Osteoblast (primary cell): ENCODE results near the gene PPP2R5A. TPM values are rescaled to one million over a fixed set of nuclear protein-coding genes. Genes with fewer than 3 reads are reported as not detected.

Experiments used
- DNase-seq: peaks from one replicate; pipeline ENCODE4 v3.0.0; 2011; ENCODE audit warnings: low spot score, mixed read lengths; ENCODE audit not compliant: insufficient read length; ENCODE audit errors: missing footprints
- H2AFZ ChIP-seq: 2 replicates; pipeline ENCODE4 v1.6.0; 2011; ENCODE audit warnings: mild to moderate bottlenecking, low read length
- H3K27ac ChIP-seq: 2 replicates; pipeline ENCODE4 v1.5.1; 2011; ENCODE audit warnings: mild to moderate bottlenecking, low read depth, low read length, moderate library complexity
- H3K27me3 ChIP-seq: 2 replicates; pipeline ENCODE4 v1.6.0; 2012; ENCODE audit warnings: mild to moderate bottlenecking, control low read depth, inconsistent platforms, low read length, moderate library complexity; ENCODE audit not compliant: insufficient read depth
- H3K36me3 ChIP-seq: 2 replicates; pipeline ENCODE4 v1.5.1; 2011; ENCODE audit warnings: mild to moderate bottlenecking, low read length, control low read depth, moderate library complexity; ENCODE audit not compliant: insufficient read depth
- H3K4me1 ChIP-seq: 2 replicates; pipeline ENCODE4 v1.5.1; 2011; ENCODE audit warnings: mild to moderate bottlenecking, low read length, control low read depth, moderate library complexity; ENCODE audit not compliant: insufficient read depth
- H3K4me2 ChIP-seq: 2 replicates; pipeline ENCODE4 v1.6.0; 2011; ENCODE audit warnings: mild to moderate bottlenecking, low read length; ENCODE audit not compliant: insufficient read depth
- H3K4me3 ChIP-seq: fragments of 200-600 bp; sonication (generic); 3 replicates; pipeline ENCODE4 v1.5.1; 2012; ENCODE audit warnings: mild to moderate bottlenecking, low read length, inconsistent platforms; ENCODE audit not compliant: insufficient read depth
- H3K79me2 ChIP-seq: 2 replicates; pipeline ENCODE4 v1.6.0; 2012; ENCODE audit warnings: mild to moderate bottlenecking, low read length, control low read depth, inconsistent platforms; ENCODE audit not compliant: insufficient read depth
- H3K9me3 ChIP-seq: 2 replicates; pipeline ENCODE4 v1.5.1; 2011; ENCODE audit warnings: low read depth, low read length, control low read depth
- H4K20me1 ChIP-seq: 2 replicates; pipeline ENCODE4 v1.6.0; 2012; ENCODE audit warnings: mild to moderate bottlenecking, low read length, control low read depth; ENCODE audit not compliant: insufficient read depth
- total RNA-seq: library from RNA; depleted of rRNA; stranded (reverse); fragments of >200 nt; gene quantifications from 2 replicates; pipeline ENCODE4 v1.2.3, GENCODE V29; 2012
- TF ChIP-seq, protein P1 (sequence below): IDR thresholded peaks from 2 replicates; pipeline ENCODE4 v1.5.1; 2011; ENCODE audit warnings: mild to moderate bottlenecking, low read depth, low read length, moderate library complexity; ENCODE audit errors: extremely low read depth

PPP2R5A gene
- total RNA-seq, 1 donor, result 21.4 TPM

DNA sequence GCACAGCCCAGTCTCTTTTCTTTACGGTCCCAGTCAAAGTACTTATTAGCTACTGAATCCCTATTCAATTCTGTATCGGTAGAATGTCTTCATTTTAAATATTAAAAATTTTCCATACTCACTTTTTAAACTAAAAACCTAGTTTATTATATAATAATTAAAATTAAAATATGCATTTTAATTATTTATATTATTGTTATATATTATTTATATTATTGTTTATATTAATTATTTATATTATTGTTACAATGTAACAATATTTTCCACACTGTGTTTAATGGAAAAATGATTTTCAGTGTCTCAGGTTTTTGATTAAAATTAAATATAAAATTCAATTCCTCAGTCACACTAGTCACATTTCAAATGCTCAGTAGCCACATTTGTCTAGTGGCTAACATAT lies 18.2 kb upstream of the PPP2R5A start:
- no peak overlapping the region for H3K4me3 ChIP-seq
- no peak overlapping the region for H3K27ac ChIP-seq
- TF ChIP-seq, protein P1, sequence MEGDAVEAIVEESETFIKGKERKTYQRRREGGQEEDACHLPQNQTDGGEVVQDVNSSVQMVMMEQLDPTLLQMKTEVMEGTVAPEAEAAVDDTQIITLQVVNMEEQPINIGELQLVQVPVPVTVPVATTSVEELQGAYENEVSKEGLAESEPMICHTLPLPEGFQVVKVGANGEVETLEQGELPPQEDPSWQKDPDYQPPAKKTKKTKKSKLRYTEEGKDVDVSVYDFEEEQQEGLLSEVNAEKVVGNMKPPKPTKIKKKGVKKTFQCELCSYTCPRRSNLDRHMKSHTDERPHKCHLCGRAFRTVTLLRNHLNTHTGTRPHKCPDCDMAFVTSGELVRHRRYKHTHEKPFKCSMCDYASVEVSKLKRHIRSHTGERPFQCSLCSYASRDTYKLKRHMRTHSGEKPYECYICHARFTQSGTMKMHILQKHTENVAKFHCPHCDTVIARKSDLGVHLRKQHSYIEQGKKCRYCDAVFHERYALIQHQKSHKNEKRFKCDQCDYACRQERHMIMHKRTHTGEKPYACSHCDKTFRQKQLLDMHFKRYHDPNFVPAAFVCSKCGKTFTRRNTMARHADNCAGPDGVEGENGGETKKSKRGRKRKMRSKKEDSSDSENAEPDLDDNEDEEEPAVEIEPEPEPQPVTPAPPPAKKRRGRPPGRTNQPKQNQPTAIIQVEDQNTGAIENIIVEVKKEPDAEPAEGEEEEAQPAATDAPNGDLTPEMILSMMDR, result no peak
- H3K4me2 ChIP-seq, result no peak overlapping the region
- H3K4me1 ChIP-seq, result no peaks in the 10 kb centered on the region
- no peak for DNase-seq
- H3K36me3 ChIP-seq, result no peaks in the 10 kb centered on the region
- H2AFZ ChIP-seq, result no peak overlapping the region
- no peaks in the 10 kb centered on the region for H4K20me1 ChIP-seq
- no peaks in the 10 kb centered on the region for H3K79me2 ChIP-seq
- no peaks in the 10 kb centered on the region for H3K9me3 ChIP-seq
- H3K27me3 ChIP-seq, result peaks cover 23% of the 10 kb centered on the region

DNA sequence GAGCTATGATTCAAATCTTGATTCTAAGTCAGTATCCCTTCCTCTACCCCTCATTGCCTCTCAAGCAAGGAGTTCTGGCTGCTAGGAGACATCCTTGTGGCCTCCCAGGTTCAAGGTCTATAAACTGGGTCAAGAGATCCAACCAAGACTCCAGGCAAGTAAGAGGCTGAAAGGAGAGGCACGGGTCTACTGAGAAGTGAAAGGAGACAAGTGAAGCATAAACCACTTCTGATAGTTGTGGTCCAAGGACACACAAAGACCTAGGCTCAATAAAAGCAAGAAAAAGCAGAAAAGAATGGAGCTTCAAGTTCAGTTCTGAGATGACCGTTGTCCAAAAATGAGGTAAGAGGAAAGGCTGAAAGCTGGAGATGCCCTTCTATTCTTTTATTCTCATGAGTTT lies 17.8 kb upstream of the PPP2R5A start:
- DNase-seq, result no peak
- TF ChIP-seq, protein P1, result no peak
- Histone ChIP-seq H3K9me3 (no peaks in the 10 kb centered on the region), H3K36me3 (no peaks in the 10 kb centered on the region), H3K4me2 (no peak overlapping the region), H3K4me1 (no peaks in the 10 kb centered on the region), H3K27ac (no peak overlapping the region), H3K4me3 (no peak overlapping the region), H3K79me2 (no peaks in the 10 kb centered on the region), H4K20me1 (no peaks in the 10 kb centered on the region), H2AFZ (no peak overlapping the region), H3K27me3 (peaks cover 23% of the 10 kb centered on the region)

DNA sequence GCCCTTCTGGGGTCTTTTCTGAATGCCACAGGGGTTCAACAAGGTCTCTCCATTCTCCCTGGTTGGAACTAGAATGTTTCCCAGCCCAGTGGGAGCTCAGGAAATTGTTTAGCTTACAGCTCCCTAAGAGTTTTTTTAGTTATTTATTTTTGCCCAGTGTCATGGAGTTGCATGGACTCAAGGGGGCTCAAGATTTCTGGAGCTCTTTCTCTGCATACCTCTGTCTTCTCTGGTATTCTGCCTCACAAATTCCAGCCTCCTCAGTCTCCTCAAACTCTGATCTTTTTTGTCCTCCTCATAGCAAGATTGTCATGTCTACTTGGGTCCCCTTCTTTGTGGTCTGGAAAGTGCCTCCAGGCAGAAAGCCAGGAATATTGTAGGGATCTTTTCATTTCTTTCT lies 15.9 kb upstream of the PPP2R5A start:
- Histone ChIP-seq H2AFZ (no peak overlapping the region), H3K27ac (no peak overlapping the region), H3K79me2 (no peaks in the 10 kb centered on the region), H3K4me3 (no peak overlapping the region), H3K27me3 (peaks cover 23% of the 10 kb centered on the region), H4K20me1 (no peaks in the 10 kb centered on the region), H3K4me1 (no peaks in the 10 kb centered on the region), H3K9me3 (no peaks in the 10 kb centered on the region), H3K36me3 (no peaks in the 10 kb centered on the region), H3K4me2 (no peak overlapping the region)
- TF ChIP-seq, protein P1, result no peak
- no peak for DNase-seq

DNA sequence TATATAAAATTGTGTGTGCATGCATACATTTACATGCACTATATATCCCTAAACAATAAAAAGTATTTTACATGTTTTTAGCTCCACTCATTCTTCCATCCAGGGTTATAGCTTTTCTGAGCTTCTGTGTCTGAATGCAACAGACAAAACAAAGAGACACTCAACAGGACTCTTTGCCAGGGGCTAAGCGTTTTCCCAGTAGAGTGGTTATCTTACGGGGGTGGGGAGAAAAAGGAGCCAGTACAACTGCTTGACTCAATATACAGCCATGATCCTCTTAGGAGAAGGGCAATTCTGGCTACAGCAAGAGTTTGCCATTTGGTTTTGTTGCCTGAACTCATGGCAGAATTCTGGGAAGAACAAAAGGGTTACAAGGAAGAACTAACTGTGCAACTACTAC lies 14.6 kb upstream of the PPP2R5A start:
- H2AFZ ChIP-seq, result no peak overlapping the region
- H3K4me2 ChIP-seq, result no peak overlapping the region
- DNase-seq, result no peak
- no peaks in the 10 kb centered on the region for H3K4me1 ChIP-seq
- H3K4me3 ChIP-seq, result no peak overlapping the region
- no peaks in the 10 kb centered on the region for H3K9me3 ChIP-seq
- no peaks in the 10 kb centered on the region for H3K79me2 ChIP-seq
- H3K27ac ChIP-seq, result no peak overlapping the region
- no peaks in the 10 kb centered on the region for H4K20me1 ChIP-seq
- H3K36me3 ChIP-seq, result no peaks in the 10 kb centered on the region
- TF ChIP-seq, protein P1, result no peak
- H3K27me3 ChIP-seq, result peaks cover 23% of the 10 kb centered on the region
